Measurements from ENCODE around the gene NRXN3.

- TF ChIP-seq CTCF (IDR thresholded peaks at IDR 0.05; ENCODE audit: low read length), result no peak
- TF ChIP-seq EZH2 (IDR thresholded peaks at IDR 0.05; ENCODE audit: borderline replicate concordance, low read length), result no peak
Measured at GRCh38 chr14:79836577-79836976, 1666.4 kb downstream of the NRXN3 start.

All from OCI-LY1 (cell line).